ENCODE measurements around the gene PRLH.
A peak's percentile ranks its signal among the peaks of the same experiment; 100 is the strongest.
"Not testable (repeated sequence)": the region's sequence is repeated elsewhere in the genome, so short reads cannot be mapped to it uniquely, and the experiment has no call there.

The PRLH gene

DNA sequence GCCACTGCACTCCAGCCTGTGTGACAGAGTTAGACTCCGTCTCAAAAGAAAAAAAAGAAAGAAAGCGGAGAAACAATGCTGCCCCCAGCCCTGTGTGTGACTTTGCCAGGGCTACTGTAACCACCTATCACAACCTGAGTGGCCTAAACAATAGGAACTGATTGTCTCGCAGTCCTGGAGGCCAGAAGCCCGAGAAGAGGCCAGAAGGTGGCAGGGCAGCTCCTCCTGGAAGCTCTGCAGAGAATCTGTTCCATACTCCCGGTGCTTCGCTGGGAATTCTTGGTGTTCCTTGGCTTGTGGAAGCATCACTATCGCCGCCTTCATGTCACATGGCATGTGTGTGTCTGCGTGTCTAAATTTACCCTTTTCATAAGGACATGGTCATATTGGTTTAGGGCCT is 38.6 kb downstream of the PRLH start:
- TF ChIP-seq, protein P1, sequence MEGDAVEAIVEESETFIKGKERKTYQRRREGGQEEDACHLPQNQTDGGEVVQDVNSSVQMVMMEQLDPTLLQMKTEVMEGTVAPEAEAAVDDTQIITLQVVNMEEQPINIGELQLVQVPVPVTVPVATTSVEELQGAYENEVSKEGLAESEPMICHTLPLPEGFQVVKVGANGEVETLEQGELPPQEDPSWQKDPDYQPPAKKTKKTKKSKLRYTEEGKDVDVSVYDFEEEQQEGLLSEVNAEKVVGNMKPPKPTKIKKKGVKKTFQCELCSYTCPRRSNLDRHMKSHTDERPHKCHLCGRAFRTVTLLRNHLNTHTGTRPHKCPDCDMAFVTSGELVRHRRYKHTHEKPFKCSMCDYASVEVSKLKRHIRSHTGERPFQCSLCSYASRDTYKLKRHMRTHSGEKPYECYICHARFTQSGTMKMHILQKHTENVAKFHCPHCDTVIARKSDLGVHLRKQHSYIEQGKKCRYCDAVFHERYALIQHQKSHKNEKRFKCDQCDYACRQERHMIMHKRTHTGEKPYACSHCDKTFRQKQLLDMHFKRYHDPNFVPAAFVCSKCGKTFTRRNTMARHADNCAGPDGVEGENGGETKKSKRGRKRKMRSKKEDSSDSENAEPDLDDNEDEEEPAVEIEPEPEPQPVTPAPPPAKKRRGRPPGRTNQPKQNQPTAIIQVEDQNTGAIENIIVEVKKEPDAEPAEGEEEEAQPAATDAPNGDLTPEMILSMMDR (IDR thresholded peaks at IDR 0.05; ENCODE audit: low read depth, low read length): peak; percentile 52
- peak; percentile 61 to 68 for DNase-seq (ENCODE audit: low read depth in 2 of 2)
- H3K4me3 ChIP-seq (replicated peaks in 1 of 2; ENCODE audit: low read depth in 2 of 2, low read length in 2 of 2): no peak overlapping the region

GRCh38 chr2:237606522-237606921 is 40.1 kb downstream of the PRLH start:
- H3K4me3 ChIP-seq (replicated peaks in 1 of 2; ENCODE audit: low read depth in 2 of 2, low read length in 2 of 2); DNase-seq (ENCODE audit: low read depth in 2 of 2): not testable (repeated sequence)

- DNase-seq (ENCODE audit: low read depth in 2 of 2): no peak
- TF ChIP-seq, protein P1 (IDR thresholded peaks at IDR 0.05; ENCODE audit: low read depth, low read length): no peak
- H3K4me3 ChIP-seq (replicated peaks in 1 of 2; ENCODE audit: low read depth in 2 of 2, low read length in 2 of 2): no peak overlapping the region
These were observed 46.4 kb downstream of the PRLH start for GRCh38 chr2:237612527-237613357.

DNA sequence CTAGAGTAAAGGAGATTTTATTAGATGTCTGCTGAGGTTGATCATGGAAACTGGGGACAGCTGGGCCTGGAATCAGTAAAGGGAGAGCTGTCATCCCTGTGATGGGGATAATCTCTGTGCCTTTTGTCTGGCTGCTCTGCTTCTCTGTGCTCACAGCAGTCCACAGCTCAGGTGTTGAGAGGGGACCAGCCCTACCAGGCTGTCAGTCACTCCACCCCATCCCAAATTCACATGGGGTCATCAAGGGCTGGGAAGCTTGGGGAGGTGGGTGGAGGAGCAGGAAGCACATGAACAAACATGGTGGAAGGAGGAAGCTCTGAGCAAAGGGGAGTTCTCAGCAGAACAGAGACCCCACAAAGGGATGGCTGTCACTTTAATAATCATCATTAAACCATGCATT is 47.3 kb downstream of the PRLH start:
- no peak for DNase-seq (ENCODE audit: low read depth in 2 of 2)
- H3K4me3 ChIP-seq (replicated peaks in 1 of 2; ENCODE audit: low read depth in 2 of 2, low read length in 2 of 2): no peak overlapping the region
- TF ChIP-seq, protein P1 (IDR thresholded peaks at IDR 0.05; ENCODE audit: low read depth, low read length): no peak

DNA sequence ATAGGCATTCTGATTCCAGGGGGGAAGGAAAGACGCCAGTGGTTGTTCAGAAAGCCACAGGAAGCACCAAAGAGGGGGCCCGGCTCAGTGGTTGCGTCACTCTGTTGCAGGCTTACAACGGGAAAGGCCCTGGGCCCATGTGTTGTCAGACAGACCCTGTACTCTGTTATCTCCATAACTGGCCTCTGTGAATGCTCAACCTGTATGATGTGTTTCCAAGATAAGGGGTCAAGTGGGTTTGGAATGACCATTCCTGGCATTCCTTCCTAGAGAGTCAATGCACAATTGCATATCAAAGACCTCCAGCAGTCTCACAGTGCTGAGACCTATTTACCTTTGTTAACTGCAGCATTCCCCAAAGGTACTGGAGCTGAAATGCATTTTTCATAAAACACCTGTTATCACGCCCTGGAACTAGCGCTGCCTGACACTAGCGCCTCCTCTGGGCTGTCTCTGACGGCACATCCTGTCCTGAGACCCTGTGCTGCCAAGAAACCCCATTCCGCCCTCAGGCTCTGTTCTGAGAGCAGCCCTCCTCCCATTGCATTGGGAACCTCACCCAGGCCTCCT is 47.9 kb downstream of the PRLH start:
- H3K4me3 ChIP-seq (replicated peaks in 1 of 2; ENCODE audit: low read depth in 2 of 2, low read length in 2 of 2): no peak overlapping the region
- TF ChIP-seq, protein P1 (IDR thresholded peaks at IDR 0.05; ENCODE audit: low read depth, low read length): peak; percentile 5
- DNase-seq (ENCODE audit: low read depth in 2 of 2): peak in 1 of 2 donors; percentile 73

DNA sequence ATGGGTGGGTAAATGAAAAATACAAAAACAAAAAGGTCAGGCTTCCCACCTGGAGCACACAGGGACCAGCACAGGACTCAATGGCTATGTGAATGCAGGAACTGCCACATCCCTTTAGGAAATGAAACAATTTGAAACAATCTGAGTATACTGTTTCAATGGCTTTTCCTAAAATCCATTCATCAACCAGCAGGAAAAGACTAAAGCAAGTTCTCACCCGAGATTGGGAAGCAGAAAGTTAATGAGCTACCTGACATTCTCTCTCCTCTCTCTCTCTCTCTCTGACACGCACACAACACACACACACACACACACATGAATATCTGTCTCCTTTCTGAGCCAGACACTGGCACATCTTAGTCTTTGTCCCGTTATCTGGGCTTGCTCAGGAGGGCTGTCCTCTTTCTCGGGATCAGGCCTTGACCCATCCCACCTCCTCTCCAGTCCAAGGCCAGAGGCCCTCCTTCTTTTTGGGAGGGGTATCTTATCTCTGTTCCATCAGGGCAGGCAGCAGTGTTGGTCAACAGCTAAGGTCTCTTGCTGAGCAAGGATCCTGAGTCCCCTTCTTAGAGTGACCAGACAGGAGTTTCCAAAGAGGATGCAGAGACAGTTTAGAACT is 49.4 kb downstream of the PRLH start:
- DNase-seq (ENCODE audit: low read depth in 2 of 2): no peak
- TF ChIP-seq, protein P1 (IDR thresholded peaks at IDR 0.05; ENCODE audit: low read depth, low read length): no peak
- H3K4me3 ChIP-seq (replicated peaks in 1 of 2; ENCODE audit: low read depth in 2 of 2, low read length in 2 of 2): no peak overlapping the region

GRCh38 chr2:237616373-237616733 is 50.0 kb downstream of the PRLH start:
- TF ChIP-seq, protein P1 (IDR thresholded peaks at IDR 0.05; ENCODE audit: low read depth, low read length): no peak
- no peak for DNase-seq (ENCODE audit: low read depth in 2 of 2)
- no peak overlapping the region for H3K4me3 ChIP-seq (replicated peaks in 1 of 2; ENCODE audit: low read depth in 2 of 2, low read length in 2 of 2)

Data from cardiac fibroblast (primary cell).